Stimulated activated CD4-positive, alpha-beta T cell treated with anti-CD3 and anti-CD28 coated beads, Interleukin-12 subunit alpha, Interleukin-12 subunit beta, amount 100 ng/mL, for 4 hours (primary cell): ENCODE data around the gene MTHFD2L.
A peak's percentile ranks its signal among the peaks of the same experiment; 100 is the strongest.
"Not testable (repeated sequence)": the region's sequence is repeated elsewhere in the genome, so short reads cannot be mapped to it uniquely, and the experiment has no call there.

Experiments used
- DNase-seq: peaks from one replicate; pipeline ENCODE4 v3.0.0-alpha.2; 2020

Gene MTHFD2L

DNA sequence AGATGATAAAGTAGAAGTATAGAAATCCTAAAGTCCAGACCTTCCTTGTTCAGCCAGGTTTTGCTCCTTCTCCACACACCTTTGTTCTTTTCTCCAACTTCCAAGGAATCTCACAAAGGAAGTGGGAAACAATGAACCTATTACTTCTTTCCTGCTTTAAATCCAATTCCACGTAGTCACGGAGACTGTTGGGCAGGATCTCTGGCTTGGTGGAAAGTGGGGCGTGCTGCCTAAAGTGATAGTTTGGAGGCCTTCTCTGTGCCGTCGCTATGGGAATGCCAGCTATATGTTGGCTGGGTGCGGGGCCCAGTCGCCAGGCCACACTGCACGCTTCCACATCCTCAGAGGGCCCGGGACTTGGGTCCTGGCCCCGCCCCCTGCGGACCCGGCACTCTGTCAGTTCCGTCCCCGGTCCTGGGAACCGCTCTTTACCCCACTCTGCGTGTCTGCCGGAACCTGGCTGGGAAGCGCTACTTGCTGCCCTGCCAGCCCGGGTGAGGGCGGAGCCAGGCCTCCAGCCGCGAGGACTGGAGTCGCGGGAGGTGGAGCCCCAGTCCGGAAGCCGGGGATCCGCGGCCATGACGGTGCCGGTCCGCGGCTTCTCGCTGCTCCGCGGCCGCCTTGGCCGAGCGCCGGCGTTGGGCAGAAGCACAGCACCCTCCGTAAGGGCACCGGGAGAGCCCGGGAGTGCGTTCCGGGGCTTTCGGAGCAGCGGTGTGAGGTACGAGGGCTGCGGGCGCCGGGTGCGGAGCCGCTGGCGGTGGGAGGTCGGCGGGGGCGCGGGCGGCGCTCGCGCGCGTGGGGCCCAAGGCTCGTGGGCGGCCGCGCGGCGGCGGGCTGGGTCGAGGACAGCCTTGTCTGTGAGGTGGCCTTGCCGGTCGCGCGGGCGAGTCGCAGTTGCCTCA, at the start of gene MTHFD2L:
Gene MTHFD2L (plus strand): TSS at position 558 of the 905 bp plus-strand sequence. CDS start 21 bp downstream, at position 579.
- DNase-seq: peak; percentile 82

DNA sequence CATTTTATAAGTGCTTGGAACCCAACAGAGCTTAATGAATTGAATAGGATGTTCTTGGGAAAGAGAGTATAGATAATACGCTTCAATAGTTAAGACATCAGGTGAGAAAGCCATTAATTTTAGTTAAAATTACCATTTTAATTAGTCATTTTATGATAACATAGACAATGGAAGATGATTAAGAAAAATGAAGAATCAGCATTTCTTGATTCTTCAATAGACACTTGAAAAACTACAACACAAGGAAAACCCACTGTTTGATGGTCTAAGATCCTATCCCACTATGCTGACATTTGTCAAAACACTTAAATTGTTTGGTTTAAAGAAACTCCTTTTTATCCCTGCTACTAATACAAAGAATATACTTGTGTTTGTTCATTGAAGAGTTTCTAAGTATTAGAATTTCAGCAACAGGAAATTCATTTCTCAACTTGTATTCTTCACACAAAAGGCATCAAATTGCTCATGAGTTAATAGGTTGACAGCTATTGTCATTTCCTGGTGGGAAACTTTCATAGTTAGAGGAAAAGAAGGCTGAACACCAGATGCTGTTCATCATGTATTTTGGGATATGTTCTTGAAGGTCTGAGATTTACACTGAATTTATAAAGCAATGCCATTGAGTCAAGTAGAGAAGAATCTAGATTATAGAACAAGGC, 49.3 kb upstream of the MTHFD2L start:
- DNase-seq: no peak

- DNase-seq: no peak
Observed at GRCh38 chr4:74109116-74109869, 48.6 kb upstream of the MTHFD2L start.

DNA sequence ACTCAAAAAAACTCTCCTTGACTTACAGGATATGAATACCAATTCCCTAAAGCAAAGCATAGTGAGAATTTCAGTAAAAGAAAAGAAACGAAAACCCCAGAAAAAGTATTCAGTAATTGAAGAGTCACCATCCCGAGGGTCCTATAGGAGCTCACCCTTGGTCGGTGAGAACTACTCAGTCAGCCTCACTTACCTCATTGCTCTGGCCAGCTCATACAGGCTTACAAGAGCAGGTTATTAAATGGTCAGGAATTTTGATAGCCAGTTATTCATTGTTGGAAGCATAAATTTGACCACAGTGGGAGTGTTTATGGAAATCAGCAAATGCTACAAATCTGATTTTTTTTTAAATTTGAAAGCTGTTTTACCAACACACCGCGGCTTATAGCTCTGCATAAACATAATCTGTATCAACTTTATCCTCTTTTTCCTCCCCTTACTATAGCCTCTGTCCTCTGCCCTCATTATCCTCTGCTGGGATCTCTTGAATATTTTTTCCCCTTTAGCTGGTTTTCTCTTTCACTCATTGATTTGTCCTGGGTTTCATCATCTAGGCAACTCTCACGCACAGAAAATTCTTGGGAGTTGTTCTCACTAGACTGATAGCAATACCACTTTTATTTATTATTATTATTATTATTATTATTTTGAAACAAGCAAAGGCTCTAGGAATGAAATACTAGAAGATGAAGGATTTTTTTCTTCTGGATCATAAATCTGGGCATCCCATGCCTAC, 47.9 kb upstream of the MTHFD2L start:
- DNase-seq: no peak

DNA sequence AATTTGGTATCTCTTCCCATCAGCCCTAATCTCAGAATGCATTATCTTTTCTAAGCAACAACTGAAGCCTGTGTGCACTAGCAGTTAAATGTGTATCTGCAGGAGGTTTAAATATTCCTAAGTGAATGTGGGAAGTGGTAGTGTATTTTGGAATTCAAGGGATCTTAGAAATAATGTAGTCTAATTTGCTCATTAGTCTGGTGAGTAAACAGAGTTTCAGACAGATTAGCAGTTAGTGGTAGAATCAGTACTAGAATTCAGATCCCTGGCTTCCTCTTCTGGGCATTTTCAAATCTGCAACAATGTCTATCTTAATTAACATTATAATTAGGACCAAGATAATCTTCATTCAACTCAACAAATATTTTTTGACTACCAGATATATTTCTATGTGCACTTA, 47.2 kb upstream of the MTHFD2L start:
- DNase-seq: no peak

- DNase-seq: no peak
Observed at GRCh38 chr4:74111306-74111975, 46.5 kb upstream of the MTHFD2L start.

- DNase-seq: no peak
Observed at GRCh38 chr4:74111990-74112389, 45.9 kb upstream of the MTHFD2L start.

- no peak for DNase-seq
Observed at GRCh38 chr4:74112399-74113105, 45.4 kb upstream of the MTHFD2L start.

DNA sequence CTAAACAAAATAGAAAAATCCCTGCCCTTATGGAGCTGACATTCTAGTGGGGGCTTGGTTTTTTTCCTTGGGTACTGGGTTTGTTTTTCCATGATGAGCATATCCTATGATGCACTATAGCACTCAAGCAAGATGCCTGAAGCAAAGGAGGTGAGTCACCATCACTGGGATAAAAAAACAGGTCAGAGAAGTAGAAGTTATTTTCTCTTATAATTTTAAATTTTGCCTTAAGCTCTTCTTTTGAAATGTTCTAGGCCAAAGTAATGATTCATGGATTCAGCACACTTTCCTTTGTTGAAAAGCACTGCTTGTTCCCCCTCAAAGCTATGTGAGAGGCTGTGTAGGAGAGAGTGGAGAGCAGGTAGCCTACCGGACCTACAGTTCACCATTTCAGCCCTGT, 43.7 kb upstream of the MTHFD2L start:
- no peak for DNase-seq

GRCh38 chr4:74117024-74117534, 40.8 kb upstream of the MTHFD2L start:
- DNase-seq: no peak

DNA sequence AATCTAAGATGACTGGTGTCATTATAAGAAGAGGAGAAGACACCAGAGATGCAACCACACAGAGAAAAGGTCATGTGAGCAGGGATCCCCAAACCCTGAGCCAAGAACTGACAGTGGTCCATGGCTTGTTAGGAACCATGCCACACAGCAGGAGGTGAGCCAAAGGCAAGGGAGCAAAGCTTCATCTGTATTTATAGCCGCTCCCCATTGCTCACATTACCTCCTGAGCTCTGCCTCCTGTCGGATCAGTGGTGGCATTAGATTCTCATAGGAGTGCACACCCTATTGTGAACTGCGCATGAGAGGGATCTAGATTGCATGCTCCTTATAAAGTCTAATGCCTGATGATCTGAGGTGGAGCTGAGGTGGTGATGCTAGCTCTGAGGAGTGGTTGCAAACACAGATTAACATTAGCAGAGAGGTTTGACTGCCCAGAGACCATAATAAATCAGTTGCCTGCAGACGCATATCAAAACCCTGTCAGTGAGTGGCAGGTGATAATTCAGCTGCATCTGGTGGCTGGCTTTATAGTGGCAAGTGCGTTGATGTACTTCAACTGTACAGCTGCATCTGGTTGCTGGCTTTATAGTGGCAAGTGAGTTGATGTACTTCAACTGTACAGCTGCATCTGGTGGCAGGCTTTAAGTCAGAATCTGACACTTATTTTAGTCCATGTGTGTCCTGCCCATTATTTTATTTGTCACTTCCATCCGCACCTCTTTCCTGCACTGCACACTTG, 39.1 kb upstream of the MTHFD2L start:
- DNase-seq: no peak

DNA sequence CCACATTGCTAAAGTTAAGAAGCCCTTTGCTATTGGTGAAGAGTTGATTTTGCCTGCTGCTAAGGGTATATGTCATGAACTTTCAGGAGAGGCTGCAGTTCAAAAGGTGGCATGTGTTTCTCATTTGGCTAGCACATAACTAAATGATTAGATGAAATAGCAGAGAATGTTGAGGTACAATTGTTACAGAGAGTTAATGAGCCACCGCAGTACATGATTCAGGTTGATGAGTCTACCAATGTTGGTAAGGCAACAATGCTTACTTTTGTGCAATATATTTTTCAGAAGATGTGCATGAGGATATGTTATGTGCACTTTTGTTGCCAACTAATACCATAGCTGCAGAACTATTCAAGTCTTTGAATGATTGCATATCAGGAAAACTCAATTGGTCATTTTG, 37.8 kb upstream of the MTHFD2L start:
- DNase-seq: no peak

DNA sequence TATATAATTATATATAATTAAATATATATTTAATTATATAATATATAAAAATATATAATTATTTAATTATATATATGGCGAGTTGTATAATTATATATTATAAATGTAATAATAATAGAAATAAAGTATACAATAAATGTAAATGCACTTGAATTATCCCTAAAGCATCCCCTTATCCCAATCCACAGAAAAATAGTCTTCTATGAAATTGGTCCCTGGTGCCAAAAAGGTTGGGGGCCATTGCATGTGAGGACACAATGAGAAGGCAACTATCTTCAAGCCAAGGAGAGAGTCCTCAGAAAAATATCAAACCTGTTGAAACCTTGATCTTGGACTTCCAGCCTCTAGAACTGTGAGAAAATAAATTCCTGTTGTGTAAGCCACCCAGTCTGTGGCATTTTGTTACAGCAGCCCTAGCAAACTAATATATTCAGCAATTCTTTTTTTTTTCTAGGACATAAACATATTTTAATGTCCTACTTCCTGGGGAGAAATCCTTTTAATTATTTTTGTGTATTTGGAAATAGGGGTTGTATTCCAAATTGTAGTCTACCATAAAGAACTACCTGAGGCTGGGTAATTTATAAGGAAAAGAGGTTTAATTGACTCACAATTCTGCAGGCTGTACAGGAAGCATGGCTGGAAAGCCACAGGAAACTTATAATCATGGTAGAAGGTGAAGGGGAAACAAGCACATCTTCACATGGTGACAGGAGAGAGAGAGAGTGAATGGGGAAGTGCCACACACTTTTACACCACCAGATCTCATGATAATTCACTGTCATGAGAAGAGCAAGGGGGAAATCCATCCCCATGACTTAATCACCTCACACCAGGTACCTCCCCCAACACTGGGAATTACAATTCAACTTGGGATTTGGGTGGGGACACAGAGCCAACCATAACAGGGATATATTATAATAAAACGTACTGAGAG, 36.0 kb upstream of the MTHFD2L start:
- no peak for DNase-seq

DNA sequence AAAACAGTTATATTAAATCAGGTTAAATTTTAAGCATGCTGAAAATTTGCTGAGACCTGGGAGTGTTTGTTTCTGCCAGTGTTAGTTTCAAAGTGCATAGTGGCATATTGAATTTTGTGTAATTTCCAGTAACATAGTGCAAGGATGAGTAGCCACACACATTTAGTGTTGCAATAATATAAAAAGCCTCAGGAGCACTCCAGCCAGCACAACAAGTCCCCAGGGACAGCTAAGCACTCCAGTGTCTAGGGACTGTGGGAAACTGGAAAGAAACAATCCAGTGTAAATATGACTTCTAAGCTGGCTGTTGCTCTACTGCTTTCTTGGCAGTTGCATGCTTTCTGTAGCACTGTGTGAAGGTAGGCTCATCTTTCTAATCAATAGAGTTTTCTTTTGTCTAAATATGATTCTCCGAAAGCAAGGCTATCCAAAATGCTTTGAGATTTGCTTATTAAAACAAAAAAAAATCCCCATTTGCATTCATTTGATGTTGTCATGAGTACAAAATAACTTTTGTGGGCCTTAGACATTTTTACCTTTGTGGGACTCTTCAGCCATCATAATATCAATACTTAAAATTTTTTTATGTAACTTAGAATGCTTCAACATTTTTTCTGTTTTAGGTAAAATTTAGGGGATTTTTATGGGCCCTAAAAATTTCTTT, 34.7 kb upstream of the MTHFD2L start:
- no peak for DNase-seq

GRCh38 chr4:74125029-74125428, 32.9 kb upstream of the MTHFD2L start:
- no peak for DNase-seq

GRCh38 chr4:74127745-74128144, 30.2 kb upstream of the MTHFD2L start:
- DNase-seq: no peak

GRCh38 chr4:74130843-74131242, 27.1 kb upstream of the MTHFD2L start:
- not testable (repeated sequence) for DNase-seq

- not testable (repeated sequence) for DNase-seq
Observed at GRCh38 chr4:74132188-74132587, 25.7 kb upstream of the MTHFD2L start.

DNA sequence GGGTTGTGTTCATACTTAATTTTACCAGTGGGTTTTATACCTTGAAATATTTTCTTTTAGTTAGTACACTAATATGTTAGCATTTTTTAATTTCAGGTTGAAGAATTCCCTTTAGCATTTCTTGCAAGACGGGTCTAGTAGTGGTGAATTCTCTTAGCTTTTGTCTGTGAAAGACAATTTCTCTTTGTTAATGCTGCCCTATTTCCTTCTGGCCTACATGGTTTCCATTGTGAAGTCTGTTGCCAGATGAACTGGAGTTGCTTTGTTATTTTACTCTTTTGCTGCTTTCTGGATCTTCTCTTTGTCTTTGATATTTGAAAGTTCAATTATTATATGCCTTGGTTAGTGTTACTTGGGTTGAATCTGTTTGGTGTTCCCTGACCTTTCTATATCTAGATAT, 25.0 kb upstream of the MTHFD2L start:
- no peak for DNase-seq
